AG10803 (cell line): ENCODE results near the gene ATP6V1F.

Source experiments
- DNase-seq: peaks from one replicate; pipeline ENCODE4 v3.0.0; 2010; ENCODE audit warnings: low read depth
- H3K4me3 ChIP-seq: 2 replicates; pipeline ENCODE4 v1.5.1; 2011; ENCODE audit warnings: mild to moderate bottlenecking, low read length, control low read depth
- TF ChIP-seq, protein P1 (sequence below): conservative IDR thresholded peaks from 2 replicates; pipeline ENCODE4 v1.5.1; 2011; ENCODE audit warnings: mild to moderate bottlenecking, low read length, control low read depth, inconsistent platforms

Gene ATP6V1F

DNA sequence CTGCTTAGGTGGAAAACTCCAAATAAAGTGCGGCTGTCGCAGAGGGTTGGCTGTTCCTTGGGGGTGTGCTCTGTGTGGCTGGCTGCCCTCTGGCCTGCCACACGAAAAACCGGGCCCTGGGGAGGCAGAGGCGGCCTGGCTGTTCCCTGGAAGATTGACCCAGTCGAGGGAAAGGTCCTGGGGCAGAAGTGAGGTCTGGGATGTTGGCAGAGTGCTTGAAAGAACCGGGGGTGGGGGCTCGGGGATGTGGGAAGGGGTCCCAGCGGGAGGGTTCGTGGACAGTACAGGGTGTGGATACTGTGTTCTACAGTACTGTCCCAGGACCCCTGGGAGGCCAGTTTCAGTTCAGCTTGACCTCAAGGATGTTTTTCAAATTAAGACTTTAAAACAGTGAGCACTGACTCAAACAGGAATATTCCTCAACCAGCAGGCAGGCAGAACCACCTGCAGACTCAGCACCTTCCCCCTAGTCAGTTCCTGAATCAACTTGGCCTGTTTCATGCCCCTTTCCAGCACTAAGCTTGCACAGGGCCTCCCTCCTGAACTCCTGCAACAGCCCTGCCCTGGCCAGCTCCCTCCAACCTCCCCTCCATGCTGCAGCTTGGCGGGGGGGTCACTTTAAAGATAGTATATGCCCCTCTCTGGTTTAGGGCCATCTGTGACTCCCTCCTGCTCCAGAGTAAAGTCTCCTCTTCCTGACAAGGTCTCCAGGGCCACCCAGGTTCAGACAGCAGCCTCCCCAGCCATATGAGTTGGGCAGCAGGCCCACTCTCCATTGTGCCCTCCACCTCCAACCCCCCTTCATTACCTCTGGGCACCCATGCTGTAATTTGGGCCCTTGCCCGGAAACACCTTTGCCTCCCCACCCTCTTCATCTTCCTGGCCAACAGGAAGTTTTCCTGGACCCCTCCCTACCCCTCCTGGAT lies 3.2 kb upstream of the ATP6V1F start:
- no peak overlapping the region for H3K4me3 ChIP-seq
- TF ChIP-seq, protein P1, sequence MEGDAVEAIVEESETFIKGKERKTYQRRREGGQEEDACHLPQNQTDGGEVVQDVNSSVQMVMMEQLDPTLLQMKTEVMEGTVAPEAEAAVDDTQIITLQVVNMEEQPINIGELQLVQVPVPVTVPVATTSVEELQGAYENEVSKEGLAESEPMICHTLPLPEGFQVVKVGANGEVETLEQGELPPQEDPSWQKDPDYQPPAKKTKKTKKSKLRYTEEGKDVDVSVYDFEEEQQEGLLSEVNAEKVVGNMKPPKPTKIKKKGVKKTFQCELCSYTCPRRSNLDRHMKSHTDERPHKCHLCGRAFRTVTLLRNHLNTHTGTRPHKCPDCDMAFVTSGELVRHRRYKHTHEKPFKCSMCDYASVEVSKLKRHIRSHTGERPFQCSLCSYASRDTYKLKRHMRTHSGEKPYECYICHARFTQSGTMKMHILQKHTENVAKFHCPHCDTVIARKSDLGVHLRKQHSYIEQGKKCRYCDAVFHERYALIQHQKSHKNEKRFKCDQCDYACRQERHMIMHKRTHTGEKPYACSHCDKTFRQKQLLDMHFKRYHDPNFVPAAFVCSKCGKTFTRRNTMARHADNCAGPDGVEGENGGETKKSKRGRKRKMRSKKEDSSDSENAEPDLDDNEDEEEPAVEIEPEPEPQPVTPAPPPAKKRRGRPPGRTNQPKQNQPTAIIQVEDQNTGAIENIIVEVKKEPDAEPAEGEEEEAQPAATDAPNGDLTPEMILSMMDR = no peak
- DNase-seq = no peak

DNA sequence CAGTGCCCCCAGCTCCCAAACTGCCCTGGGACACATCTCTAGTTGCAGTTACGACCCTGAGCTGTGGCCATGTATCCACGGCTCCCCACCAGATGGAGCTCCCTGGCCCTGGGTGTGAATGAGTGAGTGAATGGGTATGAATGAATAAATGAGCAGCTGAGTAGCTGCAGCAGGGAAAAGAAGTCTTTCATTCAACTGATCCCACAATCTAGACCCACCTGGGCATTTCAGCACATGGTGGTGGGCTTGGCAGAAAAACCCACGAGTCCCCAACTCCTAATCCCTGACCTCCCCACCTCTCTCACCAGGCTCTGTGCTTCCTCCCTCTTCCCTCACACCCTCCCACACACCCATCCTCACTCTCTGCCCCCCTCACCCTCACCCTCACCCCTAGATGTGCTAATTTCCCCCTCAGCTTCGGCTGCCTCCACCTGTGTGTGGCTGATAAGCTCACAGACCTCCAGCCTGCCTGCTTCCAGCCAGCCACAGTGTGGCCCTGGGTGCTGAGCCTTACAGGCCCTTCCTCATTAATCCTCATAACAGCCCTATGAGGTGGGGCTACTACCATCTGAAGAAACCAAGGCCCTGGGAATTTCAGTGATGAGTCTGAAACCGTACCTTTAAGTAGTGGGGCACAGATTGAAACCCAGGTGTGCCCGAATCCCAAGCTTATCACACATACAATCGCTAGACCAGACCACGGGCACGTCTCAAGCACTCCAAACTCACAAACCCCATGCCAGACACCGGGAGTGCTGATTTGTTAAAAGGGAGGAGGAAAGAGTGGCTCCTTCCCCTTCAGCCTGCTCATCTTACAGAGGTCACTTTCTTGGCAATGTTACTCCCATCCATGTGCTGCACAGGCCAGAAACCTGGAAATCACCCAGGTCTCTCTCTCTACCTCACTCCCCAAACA lies 2.2 kb upstream of the ATP6V1F start:
- TF ChIP-seq, protein P1 = 0 out of 2 replicates have a peak, but pooled peaks have one; percentile 28
- peak; percentile 83 for DNase-seq
- no peak overlapping the region for H3K4me3 ChIP-seq

DNA sequence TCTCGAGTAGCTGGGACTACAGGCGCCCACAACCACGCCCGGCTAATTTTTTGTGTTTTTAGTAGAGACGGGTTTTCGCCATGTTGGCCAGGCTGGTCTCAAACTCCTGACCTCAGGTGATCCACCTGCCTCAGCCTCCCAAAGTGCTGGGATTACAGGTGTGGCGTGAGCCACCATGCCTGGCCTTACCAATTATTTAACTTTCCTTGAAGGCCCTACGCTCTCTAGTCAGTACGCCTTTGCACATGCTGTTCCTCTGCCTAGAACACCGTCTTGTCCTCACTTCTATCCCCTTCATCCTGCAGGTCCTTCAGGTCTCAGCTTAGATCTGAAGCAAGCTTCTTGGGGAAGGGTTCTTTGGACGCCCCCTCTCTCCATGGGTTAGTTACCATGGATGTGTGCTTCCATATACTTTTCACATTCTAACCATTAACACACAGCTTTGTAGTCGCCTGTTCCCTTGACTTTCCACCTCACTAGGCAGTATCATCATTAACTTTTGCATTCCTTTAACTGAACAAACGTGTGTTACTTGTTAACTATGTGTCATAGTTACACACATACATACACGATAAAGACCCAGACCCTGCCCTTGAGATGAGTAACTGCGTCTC lies 592 bp upstream of the ATP6V1F start:
- peak overlapping the region; percentile 94 for H3K4me3 ChIP-seq
- DNase-seq = no peak
- TF ChIP-seq, protein P1 = no peak

DNA sequence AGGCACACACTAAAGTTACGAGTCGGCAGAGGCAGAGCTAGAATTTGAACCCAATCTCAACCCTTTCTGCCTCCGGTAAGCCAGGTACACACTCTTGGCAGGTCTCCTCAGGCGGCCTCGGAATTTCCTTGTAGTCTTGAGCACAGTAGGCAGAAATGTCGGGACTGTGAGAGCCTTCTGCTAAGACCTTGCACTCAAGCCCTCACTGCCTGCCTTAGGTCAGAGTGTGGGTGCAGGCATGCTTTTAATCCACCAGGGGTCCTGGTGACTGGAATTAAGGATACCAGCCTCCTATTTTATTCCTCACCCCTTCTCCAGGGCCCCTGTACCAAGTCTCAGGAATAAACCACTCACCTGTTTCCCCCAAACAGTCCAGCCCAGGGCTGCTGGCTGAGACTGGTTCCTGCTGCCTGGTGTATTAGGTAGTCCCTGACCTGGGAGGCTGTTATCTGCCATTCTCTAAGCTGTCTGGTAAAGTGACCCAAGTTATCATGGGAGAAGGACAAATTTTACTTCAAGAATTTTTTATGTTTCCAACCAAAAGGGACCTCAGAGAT lies 855 bp downstream of the ATP6V1F start:
- TF ChIP-seq, protein P1 = peak; percentile 64
- peak; percentile 77 for DNase-seq
- peak overlapping the region; percentile 94 for H3K4me3 ChIP-seq

DNA sequence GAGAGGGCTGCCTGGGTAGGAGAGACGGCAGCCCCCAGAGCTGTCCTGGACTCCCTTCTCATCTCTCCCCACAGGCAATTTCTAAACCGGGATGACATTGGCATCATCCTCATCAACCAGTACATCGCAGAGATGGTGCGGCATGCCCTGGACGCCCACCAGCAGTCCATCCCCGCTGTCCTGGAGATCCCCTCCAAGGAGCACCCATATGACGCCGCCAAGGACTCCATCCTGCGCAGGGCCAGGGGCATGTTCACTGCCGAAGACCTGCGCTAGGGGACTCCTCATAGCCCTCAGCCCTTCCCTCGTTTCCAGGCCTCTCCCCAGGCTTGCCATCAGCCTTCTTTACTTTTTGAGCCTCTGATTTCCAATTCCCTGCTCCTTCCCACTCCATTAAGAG lies 2.6 kb downstream of the ATP6V1F start:
- no peak overlapping the region for H3K4me3 ChIP-seq
- TF ChIP-seq, protein P1 = no peak
- no peak for DNase-seq

DNA sequence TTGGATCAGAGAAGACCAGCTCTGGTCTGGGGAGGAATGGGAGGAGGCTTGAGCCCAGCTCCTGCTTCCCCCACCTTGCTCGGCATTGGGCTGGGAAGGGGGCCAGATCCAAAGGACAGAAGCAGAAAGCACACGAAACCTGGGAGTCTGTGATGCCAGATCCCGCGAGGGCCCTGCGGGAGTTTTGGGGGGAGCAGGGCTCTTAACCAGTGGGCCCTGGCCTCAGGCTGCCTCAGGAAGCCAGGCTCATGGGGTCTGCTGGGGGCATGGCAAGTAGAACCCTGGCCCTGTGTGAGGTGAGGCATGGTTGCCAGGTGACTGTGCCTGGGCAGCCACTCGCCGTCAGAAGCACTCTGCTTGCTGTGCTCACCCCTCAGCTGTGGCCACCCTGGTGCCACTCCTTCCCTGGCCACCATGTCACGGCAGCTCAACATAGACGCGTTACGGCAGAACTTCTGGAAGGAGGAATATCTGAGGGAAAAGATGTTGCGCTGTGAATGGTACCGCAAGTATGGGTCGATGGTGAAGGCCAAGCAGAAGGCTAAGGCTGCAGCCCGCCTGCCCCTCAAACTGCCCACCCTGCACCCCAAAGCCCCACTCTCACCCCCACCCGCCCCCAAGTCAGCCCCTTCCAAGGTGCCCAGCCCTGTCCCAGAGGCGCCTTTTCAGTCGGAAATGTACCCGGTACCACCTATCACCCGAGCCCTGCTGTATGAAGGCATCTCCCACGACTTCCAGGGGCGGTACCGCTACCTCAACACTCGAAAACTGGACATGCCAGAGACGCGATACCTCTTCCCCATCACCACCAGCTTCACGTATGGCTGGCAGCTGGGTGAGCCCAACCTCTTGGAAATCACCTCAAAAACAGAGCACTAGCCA lies 3.6 kb downstream of the ATP6V1F start:
- TF ChIP-seq, protein P1 = no peak
- DNase-seq = no peak
- H3K4me3 ChIP-seq = no peak overlapping the region
